Prostate gland (tissue), 2 donors: ENCODE results near the gene GNLY. TPM values are rescaled to one million over a fixed set of nuclear protein-coding genes. Genes with fewer than 3 reads are reported as not detected.
A peak's percentile ranks its signal among the peaks of the same experiment; 100 is the strongest.

Source experiments
- DNase-seq: peaks from one replicate; pipeline ENCODE4 v3.0.0-alpha.2; 2019; ENCODE audit warnings: low spot score
- H3K27ac ChIP-seq, 2 donors: fragments of 200-600 bp; sonication (generic); 2 replicates each; pipeline ENCODE4 v1.5.1; 2017 to 2019
- H3K27me3 ChIP-seq: fragments of 200-600 bp; sonication (generic); replicated peaks from 2 replicates; pipeline ENCODE4 v1.5.1; 2019; ENCODE audit not compliant: insufficient read depth
- H3K36me3 ChIP-seq, 2 donors: fragments of 200-600 bp; sonication (generic); 1 replicate in 1 of 2; 2 replicates in 1 of 2; pipeline versions ENCODE4 v1.5.1 to v1.8.1; 2017 to 2019
- H3K4me1 ChIP-seq: fragments of 200-600 bp; sonication (generic); replicated peaks from 2 replicates; pipeline ENCODE4 v1.5.1; 2019
- H3K4me3 ChIP-seq, 2 donors: fragments of 200-600 bp; sonication (generic); 2 replicates each; pipeline ENCODE4 v1.5.1; 2017 to 2019
- H3K9me3 ChIP-seq: fragments of 200-600 bp; sonication (generic); 2 replicates; pipeline ENCODE4 v1.5.1; 2017
- CTCF ChIP-seq, 4 experiments: fragments of 200-600 bp in 2 of 4; fragments of 450-650 bp in 2 of 4; sonication (generic) in 2 of 4; IDR thresholded peaks; 1 replicate in 3 of 4; 2 replicates in 1 of 4; pipeline ENCODE4 v1.5.1; 2016 to 2019; ENCODE audit warnings: antibody characterized with exemption in 4 of 4, mild to moderate bottlenecking in 2 of 4, moderate library complexity in 2 of 4
- POLR2A ChIP-seq: fragments of 450-650 bp; IDR thresholded peaks from one replicate; pipeline ENCODE4 v1.6.1; 2016; ENCODE audit warnings: antibody characterized with exemption, mild to moderate bottlenecking
- POLR2AphosphoS5 ChIP-seq: sonication (generic); formaldehyde crosslinking; IDR thresholded peaks from one replicate; pipeline ENCODE4 v1.6.1; 2017; ENCODE audit warnings: antibody characterized with exemption
- WGBS: methylation state at CpG from one replicate; pipeline ENCODE4 v1.1.5; 2018; 5-methylcytosine and 5-hydroxymethylcytosine counted together
- intact Hi-C: fragments of 100-400 bp; cut with DNase I; formaldehyde crosslinking; loops from one replicate; pipeline ENCODE4 v1.14.2; 2022
- total RNA-seq, 2 donors: library from RNA; depleted of rRNA; stranded (reverse); fragments of >200 nt; gene quantifications; one replicate each; pipeline ENCODE4 v1.1.0, GENCODE V29; 2016

Gene GNLY
- total RNA-seq, 2 donors from 2014 or later = 0.36 to 0.68 TPM

GRCh38 chr2:85741211-85741832 is 47.2 kb downstream of the GNLY start:
- intact Hi-C loops = no loop called here
- WGBS = 34% methylated on average over 9 of the region's 9 CpGs
- TF ChIP-seq POLR2A = peak; percentile 12
- no peak for TF ChIP-seq CTCF (IDR thresholded peaks at IDR 0.05)
- TF ChIP-seq POLR2AphosphoS5 = peak; percentile 53
- Histone ChIP-seq H3K36me3 (no peaks in the 10 kb centered on the region), H3K4me3 (no peak overlapping the region), H3K27me3 (no peaks in the 10 kb centered on the region), H3K27ac (peak overlapping the region; percentile 86 to 91), H3K4me1 (peaks cover 30% of the 10 kb centered on the region), H3K9me3 (no peaks in the 10 kb centered on the region)
- peak; percentile 82 for DNase-seq

- Histone ChIP-seq H3K4me1 (peaks cover 30% of the 10 kb centered on the region), H3K27ac (peak overlapping the region; percentile 86 to 91), H3K9me3 (no peaks in the 10 kb centered on the region), H3K27me3 (no peaks in the 10 kb centered on the region), H3K4me3 (no peak overlapping the region), H3K36me3 (no peaks in the 10 kb centered on the region)
- 10% methylated on average over 19 of the region's 19 CpGs for WGBS
- peak; percentile 68 for TF ChIP-seq POLR2AphosphoS5
- TF ChIP-seq POLR2A = peak; percentile 39
- peak in 2 of 4 experiments; percentile 16 to 35 for TF ChIP-seq CTCF (IDR thresholded peaks at IDR 0.05)
- DNase-seq = peak; percentile 83
- intact Hi-C loops = no loop called here
Observed at GRCh38 chr2:85741833-85742455, 47.8 kb downstream of the GNLY start.

GRCh38 chr2:85743304-85743978 is 49.3 kb downstream of the GNLY start:
- intact Hi-C loops = no loop called here
- TF ChIP-seq POLR2AphosphoS5 (no peak), POLR2A (no peak), CTCF (IDR thresholded peaks at IDR 0.05) (no peak)
- Histone ChIP-seq H3K4me1 (peaks cover 30% of the 10 kb centered on the region), H3K9me3 (no peaks in the 10 kb centered on the region), H3K4me3 (no peak overlapping the region), H3K27me3 (no peaks in the 10 kb centered on the region), H3K27ac (peak overlapping the region; percentile 86 to 91), H3K36me3 (no peaks in the 10 kb centered on the region)
- WGBS = 51% methylated on average over 10 of the region's 10 CpGs
- no peak for DNase-seq

GRCh38 chr2:85744055-85744454 is 49.9 kb downstream of the GNLY start:
- intact Hi-C loops = no loop called here
- Histone ChIP-seq H3K9me3 (no peaks in the 10 kb centered on the region), H3K4me1 (peaks cover 30% of the 10 kb centered on the region), H3K36me3 (no peaks in the 10 kb centered on the region), H3K4me3 (no peak overlapping the region), H3K27me3 (no peaks in the 10 kb centered on the region), H3K27ac (peak overlapping the region; percentile 86 to 91)
- WGBS = 56% methylated on average over 4 of the region's 4 CpGs
- TF ChIP-seq POLR2A (no peak), CTCF (IDR thresholded peaks at IDR 0.05) (no peak), POLR2AphosphoS5 (no peak)
- DNase-seq = no peak
